Measurements from ENCODE around the gene FKRP.
"Not testable (repeated sequence)": the region's sequence is repeated elsewhere in the genome, so short reads cannot be mapped to it uniquely, and the experiment has no call there.

The FKRP gene

DNA sequence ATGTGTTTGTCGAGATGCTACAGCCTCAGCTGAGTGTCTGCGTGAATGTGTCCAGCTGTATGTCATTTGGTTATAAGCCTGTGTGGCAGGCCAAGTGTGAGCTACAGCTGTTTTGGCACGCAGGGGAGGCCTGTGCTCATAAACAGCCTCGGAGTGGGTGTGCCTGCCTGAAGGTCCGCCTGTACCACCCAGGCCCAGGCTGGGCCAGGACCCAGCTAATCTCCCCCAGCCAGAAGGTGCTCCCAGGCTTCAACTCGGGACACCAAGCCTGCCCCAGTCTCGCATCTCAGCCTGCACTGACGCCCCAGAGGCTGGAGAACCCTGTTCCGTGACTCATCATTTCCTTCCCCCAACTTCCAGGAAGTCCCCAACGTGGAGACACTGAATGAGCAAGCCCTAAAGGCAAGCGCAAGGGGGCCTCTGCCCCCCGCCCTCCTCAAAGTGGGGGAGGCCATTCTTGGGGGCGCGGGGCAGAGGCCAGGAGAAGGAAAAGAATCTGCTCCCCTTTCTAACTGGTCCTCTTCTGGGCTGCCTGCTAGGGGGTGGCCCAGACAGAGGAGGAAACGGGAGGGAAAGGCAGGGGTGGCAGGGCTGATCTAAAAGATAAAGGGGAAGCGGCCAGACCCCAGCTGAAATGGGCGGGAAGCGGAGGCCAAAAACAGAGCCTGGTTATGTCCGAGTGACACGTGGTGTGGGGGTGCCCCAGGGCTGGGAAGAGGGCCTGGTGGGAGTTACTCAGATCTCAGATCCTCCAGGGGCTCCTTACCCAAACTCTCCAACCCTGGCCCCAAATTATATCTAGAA is 40.6 kb downstream of the FKRP start:
- DNase-seq: peak; percentile 86

DNA sequence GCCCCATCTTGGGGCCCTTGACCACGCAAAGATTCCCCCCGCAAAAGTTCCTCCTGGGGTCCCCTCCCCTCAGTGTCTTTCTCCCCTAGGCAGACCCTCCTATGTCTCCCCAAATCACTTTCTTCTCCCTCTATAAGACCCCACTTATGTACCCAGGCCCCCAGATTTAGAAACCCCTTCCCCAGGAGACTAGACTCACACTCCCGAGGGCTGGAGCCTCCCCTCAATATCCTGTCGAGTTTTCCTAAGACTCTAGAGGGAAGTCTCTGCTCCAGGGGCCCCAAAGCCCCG is 41.1 kb downstream of the FKRP start:
- DNase-seq: no peak

DNA sequence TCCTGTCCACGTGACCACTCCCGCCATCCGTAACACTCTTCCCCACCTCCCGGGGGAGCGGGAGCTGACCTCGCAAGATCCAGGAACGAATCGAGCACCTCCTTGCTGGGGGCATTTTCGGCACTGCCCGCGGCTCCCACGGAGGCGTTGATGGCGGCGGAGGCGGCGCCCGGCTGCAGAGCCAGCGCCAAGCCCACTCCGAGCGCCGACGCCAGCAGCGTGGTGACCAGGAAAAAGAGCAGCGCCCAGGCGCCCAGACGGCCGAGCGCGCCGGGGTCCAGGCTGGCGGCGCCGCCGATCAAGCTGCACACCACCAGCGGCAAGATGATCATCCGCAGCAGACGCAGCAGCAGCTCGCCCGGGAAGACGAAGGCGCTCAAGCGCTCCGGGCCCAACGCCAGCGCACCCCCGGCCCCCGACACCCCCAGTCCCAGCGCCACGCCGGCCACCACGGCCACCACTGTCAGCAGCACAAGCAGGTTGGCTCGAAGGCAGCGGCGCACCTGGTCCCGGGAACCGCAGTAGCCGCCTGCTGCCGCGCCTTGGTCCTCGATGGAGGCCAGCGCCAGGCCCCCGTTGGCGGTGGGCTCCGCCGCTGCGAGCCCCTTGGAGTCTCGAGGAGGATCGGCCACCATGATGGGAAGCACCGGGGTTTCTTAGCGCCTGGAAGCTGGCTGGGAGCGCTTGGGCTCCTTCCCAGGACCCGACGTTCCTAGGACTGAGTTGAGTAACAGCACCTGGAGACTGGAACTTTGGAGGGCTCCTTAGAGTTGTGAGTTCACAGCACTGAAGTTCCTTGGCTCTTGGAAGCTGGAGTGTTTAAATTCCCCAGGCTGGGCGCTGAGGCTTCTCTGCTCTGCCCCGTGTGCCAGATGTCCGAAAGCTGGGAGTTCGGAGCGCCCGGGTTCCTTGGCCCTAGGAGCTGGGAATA is 41.7 kb downstream of the FKRP start:
- peak; percentile 22 for DNase-seq

DNA sequence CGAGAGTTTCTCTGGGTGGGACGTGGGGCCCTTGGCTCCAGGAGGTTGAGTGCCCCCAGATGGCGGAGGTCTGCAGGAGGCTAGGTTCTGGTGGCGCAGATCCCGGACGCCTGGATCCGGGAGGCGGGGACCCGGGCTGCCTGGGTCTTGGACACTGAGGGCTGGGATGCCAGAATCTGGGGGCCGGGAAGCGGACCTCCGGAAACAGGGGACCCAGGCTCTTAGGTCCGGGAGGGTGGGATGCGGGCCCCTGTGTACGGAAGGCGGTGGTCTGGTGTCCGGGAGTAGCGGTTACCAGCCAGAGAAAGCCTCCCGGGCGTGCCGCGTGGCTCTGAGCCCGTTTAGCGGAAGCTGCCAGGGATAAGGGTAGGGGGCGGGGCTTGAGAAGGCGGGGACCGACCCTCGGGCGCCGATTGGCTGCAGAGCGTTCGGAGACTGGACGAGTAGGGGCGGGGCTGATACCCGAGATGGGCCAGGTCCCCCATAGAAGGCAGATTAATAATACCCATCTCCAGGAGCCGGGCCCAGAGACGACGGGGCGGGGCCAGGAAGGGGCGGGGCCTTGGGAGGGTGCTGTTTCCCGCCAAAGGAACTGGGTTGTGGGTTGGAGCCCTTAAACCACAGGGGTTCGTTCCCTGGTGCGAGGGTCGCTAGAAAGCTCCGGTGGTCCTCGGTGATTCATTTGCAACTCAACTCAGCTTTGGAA is 42.6 kb downstream of the FKRP start, which contains the start of gene SLC1A5:
Gene SLC1A5, minus strand, starts transcription at position 333 of the 706 bp plus-strand sequence. CDS start 629 bp downstream, outside the sequence.
- peak; percentile 99 for DNase-seq

DNA sequence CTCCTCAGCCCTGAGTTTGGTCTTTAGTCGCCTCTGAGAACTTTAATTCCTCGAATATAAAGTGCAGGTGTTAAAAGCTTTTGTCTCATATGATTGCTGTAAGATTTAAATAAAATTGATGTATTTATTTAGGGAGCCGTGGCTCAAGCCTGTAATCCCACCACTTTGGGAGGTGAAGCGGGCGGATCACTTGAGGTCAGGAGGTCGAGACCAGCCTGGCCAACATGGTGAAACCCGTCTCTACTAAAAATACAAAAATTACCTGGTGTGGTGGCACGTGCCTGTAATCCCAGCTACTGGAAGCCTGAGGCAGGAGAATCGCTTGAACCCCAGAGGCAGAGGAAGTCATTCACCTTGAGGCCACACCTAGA is 43.1 kb downstream of the FKRP start:
- DNase-seq: no peak

DNA sequence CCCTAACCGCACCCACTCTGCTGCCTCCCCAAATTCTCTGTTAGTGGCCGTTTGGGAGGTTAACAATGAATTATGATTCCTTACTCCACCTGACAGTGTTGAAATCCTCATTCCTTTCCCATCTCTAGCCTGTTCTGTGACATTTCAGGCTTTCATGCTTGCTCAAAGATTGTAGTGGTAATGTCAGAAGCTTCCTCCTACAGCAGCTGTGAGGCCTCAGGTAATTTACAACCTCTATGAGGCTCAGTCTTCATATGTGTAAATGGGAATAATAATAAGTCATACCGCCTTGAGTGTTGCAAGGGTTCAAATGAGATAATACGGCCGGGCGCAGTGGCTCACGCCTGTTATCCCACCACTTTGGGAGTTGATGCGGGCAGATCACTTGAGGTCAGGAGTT is 43.5 kb downstream of the FKRP start:
- DNase-seq: no peak

DNA sequence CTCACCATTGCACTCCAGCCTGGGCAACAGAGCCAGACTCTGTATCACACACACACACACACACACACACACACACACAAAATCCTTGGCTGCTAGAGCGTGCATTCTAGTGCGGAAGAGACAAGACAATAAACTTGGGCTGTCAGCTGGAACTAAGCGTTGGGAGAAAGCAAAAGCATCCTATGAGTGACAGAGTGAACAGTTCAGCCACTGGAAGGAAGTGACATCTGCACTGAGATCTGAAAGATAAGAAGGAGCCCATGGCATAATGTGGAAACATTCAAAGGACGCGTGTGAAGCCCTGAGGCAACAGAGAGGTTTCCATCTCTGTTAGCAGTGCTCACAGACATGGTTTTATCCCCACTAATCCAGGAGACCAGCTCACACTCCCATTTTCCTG is 46.1 kb downstream of the FKRP start:
- DNase-seq: no peak

DNA sequence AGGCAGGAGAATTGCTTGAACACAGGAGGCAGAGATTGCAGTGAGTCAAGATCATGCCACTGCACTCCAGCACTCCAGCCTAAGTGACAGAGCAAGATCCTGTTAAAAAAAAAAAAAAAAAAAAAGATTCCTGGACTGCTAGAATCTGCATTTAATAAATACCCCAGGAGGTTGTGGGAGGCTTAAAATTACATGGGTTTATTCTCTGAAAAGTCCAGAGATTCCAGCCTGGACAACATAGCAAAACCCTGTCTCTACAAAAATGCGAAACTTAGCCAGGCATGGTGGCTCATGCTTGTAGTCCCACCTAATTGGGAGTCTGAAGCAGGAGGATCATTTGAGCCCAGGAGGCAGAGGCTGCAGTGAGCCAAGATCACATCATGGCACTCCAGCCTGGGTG is 52.0 kb downstream of the FKRP start:
- no peak for DNase-seq

DNA sequence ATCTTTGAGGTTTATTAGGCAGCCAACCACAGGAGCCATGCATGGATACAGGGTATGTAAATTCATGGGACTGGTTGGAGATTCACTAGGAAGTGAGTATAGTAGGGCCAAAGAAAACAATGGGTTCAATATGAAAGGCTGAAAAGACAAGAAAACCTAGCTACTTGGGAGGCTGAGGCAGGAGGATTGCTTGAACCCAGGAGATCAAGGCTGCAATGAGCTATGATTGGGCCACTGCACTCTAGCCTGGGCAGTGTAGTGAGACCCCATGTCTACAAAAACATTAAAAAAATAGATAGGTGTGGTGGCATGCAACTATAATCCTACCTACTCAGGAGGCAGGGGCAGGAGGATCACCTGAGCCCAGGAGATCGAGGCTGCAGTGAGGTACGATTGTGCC is 52.9 kb downstream of the FKRP start:
- DNase-seq: no peak

DNA sequence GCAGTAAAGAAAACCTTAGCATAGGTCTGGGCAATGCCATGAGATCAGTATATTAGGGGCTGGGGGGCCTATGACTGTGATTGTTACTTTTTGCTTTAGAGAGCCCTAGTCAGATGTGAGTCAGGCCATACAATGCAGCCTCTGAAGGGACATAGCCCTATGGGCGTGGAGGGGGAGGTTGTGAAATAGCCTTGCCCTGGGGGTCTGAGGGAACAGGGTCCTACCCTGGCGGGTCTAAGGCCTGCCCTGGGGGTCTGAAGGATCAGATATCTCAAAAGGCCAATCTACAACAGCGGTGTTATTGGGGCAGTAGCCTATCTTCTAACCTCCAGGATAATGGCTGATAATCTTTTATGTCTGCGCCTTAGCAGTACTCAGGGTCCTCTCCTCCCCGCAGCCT is 56.3 kb downstream of the FKRP start:
- no peak for DNase-seq

DNA sequence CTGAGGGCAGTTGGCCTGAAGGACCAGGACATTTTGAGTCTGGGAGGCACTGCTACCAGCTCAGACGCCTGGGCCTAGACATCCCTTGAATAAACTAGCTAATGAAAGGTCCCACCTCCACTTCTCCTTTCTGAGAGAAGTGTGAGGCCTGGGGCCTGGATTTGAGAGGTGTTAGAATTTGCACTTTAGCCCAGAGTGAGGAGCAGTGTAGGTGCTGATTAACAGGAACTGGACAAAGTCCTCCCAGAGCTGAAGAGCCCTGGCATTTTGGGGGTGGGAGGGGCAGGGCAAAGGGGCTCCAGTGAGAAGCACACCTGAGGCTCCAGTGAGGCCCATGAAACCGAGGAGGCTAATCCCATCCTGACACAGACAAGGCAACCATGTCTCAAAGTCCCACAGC is 57.7 kb downstream of the FKRP start:
- DNase-seq: no peak

DNA sequence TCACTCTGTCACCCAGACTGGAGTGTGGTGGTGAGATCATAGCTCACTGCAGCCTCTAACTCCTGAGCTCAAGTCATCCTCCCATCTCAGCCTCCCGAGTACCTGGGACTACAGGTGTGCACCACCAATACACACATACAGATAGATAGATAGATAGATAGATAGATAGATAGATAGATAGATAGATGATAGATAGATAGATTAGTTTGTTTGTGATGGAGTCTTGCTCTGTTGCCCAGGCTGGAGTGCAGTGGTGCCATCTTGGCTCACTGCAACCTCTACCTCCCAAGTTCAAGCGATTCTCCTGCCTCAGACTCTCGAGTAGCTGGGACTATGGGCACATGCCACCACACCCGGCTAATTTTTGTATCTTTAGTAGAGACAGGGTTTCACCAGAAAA is 58.6 kb downstream of the FKRP start:
- DNase-seq: not testable (repeated sequence)

DNA sequence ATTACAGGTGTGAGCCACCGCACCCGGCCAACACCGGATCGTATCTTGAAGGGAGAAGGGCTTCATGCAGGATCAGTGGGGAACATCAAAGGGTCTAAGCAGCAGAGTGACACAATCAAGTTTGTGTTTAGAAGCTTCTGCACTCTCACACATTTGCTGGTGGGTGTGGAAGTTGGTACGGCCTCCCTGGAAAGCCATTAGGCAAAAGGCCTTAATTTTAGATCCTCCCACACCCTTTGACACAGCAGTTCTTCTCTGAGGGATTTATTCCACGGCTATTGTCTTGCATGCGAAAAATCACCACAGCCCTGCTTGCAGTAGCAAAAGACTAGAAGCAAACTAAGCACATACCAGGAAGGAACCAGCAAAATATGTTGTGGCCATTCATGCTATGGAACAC is 60.8 kb downstream of the FKRP start:
- DNase-seq: no peak

All from activated T-cell treated with anti-CD3 and anti-CD28 coated beads for 4 hours (primary cell).